PC-9 (cell line): ENCODE results near the gene FAM32A. TPM values are rescaled to one million over a fixed set of nuclear protein-coding genes. Genes with fewer than 3 reads are reported as not detected.

Experiments
- BruUV-seq: library from RNA; stranded (reverse); fragments of 400-500 nt; replicated peaks from 2 replicates; lab custom pipeline; 2021; lab: Mats Ljungman, UMichigan
- CTCF ChIA-PET: fragments of 300-600 bp; sonication (Branson Sonifier 250); formaldehyde crosslinking; loops from one replicate; lab custom pipeline; 2022; ENCODE audit warnings: antibody characterized with exemption; lab: Charles Lee
- POLR2A ChIA-PET: fragments of 300-600 bp; sonication (Branson Sonifier 250); formaldehyde crosslinking; loops from one replicate; lab custom pipeline; 2022; ENCODE audit warnings: antibody characterized with exemption; ENCODE audit not compliant: unreplicated experiment; lab: Charles Lee
- DNase-seq, 2 experiments: peaks; one replicate each; pipeline versions ENCODE4 v3.0.0 to v3.0.0-alpha.2; 2015 to 2022; ENCODE audit warnings: mixed read lengths in 1 of 2
- H2AFZ ChIP-seq: fragments of 200-600 bp; sonication (generic); 2 replicates; pipeline ENCODE4 v1.8.1; 2017; ENCODE audit warnings: antibody characterized with exemption
- H3F3A ChIP-seq: fragments of 200-600 bp; sonication (generic); 2 replicates; pipeline ENCODE4 v1.8.1; 2017; ENCODE audit warnings: antibody characterized with exemption, mild to moderate bottlenecking, low read depth; ENCODE audit not compliant: insufficient read depth
- H3K27ac ChIP-seq: fragments of 200-600 bp; sonication (generic); 2 replicates; pipeline ENCODE4 v1.6.1; 2016; ENCODE audit warnings: mixed run types
- H3K27me3 ChIP-seq: fragments of 200-600 bp; sonication (generic); 2 replicates; pipeline ENCODE4 v1.6.1; 2016; ENCODE audit warnings: low read depth, mixed run types; ENCODE audit not compliant: insufficient read depth
- H3K36me3 ChIP-seq: fragments of 200-600 bp; sonication (generic); 2 replicates; pipeline ENCODE4 v1.6.1; 2016; ENCODE audit warnings: low read depth, mixed run types
- H3K4me1 ChIP-seq: fragments of 200-600 bp; sonication (generic); replicated peaks from 2 replicates; pipeline ENCODE4 v1.6.1; 2016; ENCODE audit warnings: mixed run types; ENCODE audit not compliant: insufficient read depth
- H3K4me2 ChIP-seq: fragments of 200-600 bp; sonication (generic); 2 replicates; pipeline ENCODE4 v1.6.1; 2017; ENCODE audit warnings: mixed run types
- H3K4me3 ChIP-seq: fragments of 200-600 bp; sonication (generic); 2 replicates; pipeline ENCODE4 v1.6.1; 2016; ENCODE audit warnings: mixed run types
- H3K79me2 ChIP-seq: fragments of 200-600 bp; sonication (generic); 2 replicates; pipeline ENCODE4 v1.6.1; 2017; ENCODE audit warnings: low read depth, mixed run types
- H3K9me2 ChIP-seq: fragments of 200-600 bp; sonication (generic); 2 replicates; pipeline ENCODE4 v1.8.1; 2017; ENCODE audit warnings: mild to moderate bottlenecking; ENCODE audit not compliant: insufficient read depth
- H3K9me3 ChIP-seq: fragments of 200-600 bp; sonication (generic); 2 replicates; pipeline ENCODE4 v1.8.1; 2016; ENCODE audit warnings: low read depth; ENCODE audit not compliant: insufficient read depth
- H4K20me1 ChIP-seq: fragments of 200-600 bp; sonication (generic); 2 replicates; pipeline ENCODE4 v1.8.1; 2017; ENCODE audit not compliant: insufficient read depth
- EZH2 ChIP-seq: fragments of 200-600 bp; sonication (generic); IDR thresholded peaks from 2 replicates; pipeline ENCODE4 v1.8.0; 2017; ENCODE audit warnings: antibody characterized with exemption, low read depth
- intact Hi-C: fragments of 100-400 bp; cut with micrococcal nuclease; formaldehyde crosslinking; loops from one replicate; pipeline ENCODE4 v1.10.0; 2022; ENCODE audit not compliant: unreplicated experiment
- total RNA-seq: library from RNA; stranded (reverse); gene quantifications from 2 replicates; pipeline ENCODE4 v1.2.3, GENCODE V29; 2021
- TF ChIP-seq, protein P1 (sequence below): fragments of 200-600 bp; sonication (generic); conservative IDR thresholded peaks from 2 replicates; pipeline ENCODE4 v1.6.1; 2017; ENCODE audit warnings: mixed run types, antibody characterized with exemption, mild to moderate bottlenecking, moderate library complexity

Gene FAM32A
- total RNA-seq, 1 experiment from 2014 or later, result 66.5 TPM

DNA sequence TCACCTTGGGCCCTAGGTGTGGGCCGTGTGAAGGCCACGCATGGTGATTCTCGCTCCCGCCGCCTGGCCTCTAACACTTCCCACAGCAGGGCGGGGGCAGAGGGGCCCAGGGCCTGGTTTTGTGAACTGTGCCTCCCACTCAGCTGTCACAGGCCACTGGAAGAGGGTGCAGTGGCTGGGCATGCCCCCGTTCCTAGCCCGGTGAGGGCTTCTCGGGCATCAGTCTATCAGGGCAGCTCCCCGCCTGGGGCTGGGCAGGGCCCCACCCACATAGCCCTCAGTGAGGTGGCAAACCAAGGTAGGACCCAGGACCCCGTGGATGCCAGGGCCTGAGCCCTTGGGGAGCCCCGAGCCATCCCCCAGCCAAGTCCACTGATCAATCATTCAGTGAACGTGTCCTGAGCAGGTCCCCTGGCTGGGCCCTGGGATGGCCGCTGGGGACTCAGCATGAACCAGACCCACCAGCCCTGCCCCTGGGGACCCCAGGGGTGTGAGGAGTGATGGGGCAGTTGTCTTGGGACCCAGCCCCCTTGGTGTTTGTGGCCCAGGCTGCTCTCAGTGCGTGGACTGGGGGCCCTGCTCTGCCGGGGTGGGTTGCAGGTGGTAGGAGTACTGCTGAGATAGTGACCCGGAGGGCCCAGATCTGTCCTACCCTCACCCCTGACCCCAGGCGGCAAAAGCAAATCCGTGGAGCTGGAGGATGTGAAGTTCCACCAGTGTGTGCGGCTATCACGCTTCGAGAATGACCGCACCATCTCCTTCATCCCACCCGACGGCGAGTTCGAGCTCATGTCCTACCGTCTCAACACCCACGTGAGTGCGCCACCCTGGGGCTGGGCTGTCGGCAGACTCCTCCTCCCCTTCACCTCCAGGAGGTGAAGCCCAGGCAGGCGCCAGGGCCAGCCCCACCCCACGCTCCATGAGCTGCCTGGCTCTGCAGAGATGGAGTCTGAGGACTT is 41.9 kb downstream of the FAM32A start:
- Histone ChIP-seq H3K9me3 (no peaks in the 10 kb centered on the region), H3K27ac (no peak overlapping the region), H3F3A (no peaks in the 10 kb centered on the region), H3K4me2 (no peak overlapping the region), H3K36me3 (peaks cover 9% of the 10 kb centered on the region; the same call in 1 of the 2 replicates), H3K4me3 (no peak overlapping the region), H3K27me3 (no peaks in the 10 kb centered on the region), H3K79me2 (no peaks in the 10 kb centered on the region), H2AFZ (no peak overlapping the region), H4K20me1 (no peaks in the 10 kb centered on the region), H3K9me2 (no peaks in the 10 kb centered on the region), H3K4me1 (no peaks in the 10 kb centered on the region)
- TF ChIP-seq EZH2, result no peak
- TF ChIP-seq, protein P1, sequence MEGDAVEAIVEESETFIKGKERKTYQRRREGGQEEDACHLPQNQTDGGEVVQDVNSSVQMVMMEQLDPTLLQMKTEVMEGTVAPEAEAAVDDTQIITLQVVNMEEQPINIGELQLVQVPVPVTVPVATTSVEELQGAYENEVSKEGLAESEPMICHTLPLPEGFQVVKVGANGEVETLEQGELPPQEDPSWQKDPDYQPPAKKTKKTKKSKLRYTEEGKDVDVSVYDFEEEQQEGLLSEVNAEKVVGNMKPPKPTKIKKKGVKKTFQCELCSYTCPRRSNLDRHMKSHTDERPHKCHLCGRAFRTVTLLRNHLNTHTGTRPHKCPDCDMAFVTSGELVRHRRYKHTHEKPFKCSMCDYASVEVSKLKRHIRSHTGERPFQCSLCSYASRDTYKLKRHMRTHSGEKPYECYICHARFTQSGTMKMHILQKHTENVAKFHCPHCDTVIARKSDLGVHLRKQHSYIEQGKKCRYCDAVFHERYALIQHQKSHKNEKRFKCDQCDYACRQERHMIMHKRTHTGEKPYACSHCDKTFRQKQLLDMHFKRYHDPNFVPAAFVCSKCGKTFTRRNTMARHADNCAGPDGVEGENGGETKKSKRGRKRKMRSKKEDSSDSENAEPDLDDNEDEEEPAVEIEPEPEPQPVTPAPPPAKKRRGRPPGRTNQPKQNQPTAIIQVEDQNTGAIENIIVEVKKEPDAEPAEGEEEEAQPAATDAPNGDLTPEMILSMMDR, result no peak
- no TSS peak for BruUV-seq
- intact Hi-C loops, result no loop called here
- ChIA-PET POLR2A (no interaction called here), CTCF (no interaction called here)
- DNase-seq, result no peak

DNA sequence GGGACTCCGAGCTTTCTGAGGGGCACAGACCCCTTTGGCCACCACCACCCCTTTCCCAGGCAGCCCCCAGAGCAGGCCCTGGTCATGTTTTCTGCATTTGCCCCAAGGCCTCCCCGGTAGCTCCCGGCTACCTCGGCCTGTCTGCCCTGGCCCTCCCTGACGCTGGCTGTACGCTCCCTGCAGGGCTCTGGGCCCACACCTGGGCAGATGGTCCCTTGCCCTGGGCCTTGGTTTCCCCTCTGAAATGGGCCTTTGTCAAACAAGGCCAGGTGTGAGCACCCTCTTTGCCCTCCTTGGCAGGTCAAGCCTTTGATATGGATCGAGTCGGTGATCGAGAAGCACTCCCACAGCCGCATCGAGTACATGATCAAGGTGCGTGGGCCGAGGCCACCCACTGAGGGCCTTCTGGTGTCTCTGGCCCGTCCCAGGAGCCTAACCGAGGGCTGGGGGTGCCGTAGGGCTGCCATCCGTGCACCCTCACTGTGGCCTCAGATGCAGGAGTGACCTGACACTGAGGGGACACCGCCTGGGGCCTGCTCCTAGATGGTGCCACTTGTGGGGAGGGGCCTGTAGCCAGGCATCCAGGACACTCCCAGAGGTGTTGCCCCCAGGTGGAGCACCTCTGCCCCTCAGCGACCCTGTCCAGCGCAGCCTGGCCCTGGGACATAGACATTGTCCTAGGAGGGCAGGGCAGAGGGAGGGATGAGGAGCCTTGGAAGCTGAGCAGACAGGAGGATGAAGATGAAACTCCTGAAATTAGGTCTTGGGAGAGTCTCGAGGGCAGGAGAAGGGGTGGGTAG is 42.8 kb downstream of the FAM32A start:
- Histone ChIP-seq H3K4me2 (no peak overlapping the region), H4K20me1 (no peaks in the 10 kb centered on the region), H3K36me3 (peaks cover under 1% of the 10 kb centered on the region; the same call in 1 of the 2 replicates), H3K27ac (no peak overlapping the region), H3K4me3 (no peak overlapping the region), H3K4me1 (no peaks in the 10 kb centered on the region), H3K27me3 (no peaks in the 10 kb centered on the region), H2AFZ (no peak overlapping the region), H3K9me3 (no peaks in the 10 kb centered on the region), H3K79me2 (no peaks in the 10 kb centered on the region), H3K9me2 (no peaks in the 10 kb centered on the region), H3F3A (no peaks in the 10 kb centered on the region)
- intact Hi-C loops, result no loop called here
- DNase-seq, result no peak
- TF ChIP-seq, protein P1, result no peak
- TF ChIP-seq EZH2, result no peak
- CTCF ChIA-PET, result no interaction called here
- BruUV-seq, result no TSS peak
- POLR2A ChIA-PET, result no interaction called here

DNA sequence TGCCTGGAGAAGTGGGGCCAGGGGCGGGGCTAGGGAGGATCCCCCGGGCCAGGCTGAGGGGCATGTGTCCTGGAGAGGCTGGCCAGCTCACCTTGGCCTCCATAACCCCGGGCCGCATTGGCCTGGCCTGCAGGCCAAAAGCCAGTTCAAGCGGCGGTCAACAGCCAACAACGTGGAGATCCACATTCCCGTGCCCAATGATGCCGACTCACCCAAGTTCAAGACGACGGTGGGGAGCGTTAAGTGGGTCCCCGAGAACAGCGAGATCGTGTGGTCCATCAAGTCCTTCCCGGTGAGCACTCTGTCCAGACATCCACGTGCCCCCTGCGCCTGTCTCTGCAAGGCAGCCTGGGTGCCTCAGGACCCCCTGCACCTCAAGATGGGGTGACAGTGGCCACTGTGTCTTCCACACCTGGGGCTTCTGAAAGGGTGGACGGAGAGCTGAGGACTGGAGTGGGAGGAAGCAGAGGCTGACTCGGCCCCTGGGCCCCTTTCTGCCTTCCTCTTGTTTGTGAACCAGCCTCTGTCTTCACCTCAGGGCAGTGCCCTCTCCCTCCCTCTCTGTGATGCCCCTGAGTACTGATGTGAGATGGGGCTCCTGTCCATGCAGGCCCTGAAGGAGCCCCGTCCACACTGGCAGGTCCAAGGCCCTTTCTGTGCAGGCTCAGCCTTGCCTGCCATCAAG is 43.6 kb downstream of the FAM32A start:
- Histone ChIP-seq H3K27me3 (no peaks in the 10 kb centered on the region), H3K9me3 (no peaks in the 10 kb centered on the region), H2AFZ (no peak overlapping the region), H3K4me3 (no peak overlapping the region), H3F3A (no peaks in the 10 kb centered on the region), H3K9me2 (no peaks in the 10 kb centered on the region), H3K79me2 (no peaks in the 10 kb centered on the region), H4K20me1 (no peaks in the 10 kb centered on the region), H3K36me3 (no peaks in the 10 kb centered on the region), H3K4me2 (no peak overlapping the region), H3K27ac (no peak overlapping the region), H3K4me1 (no peaks in the 10 kb centered on the region)
- ChIA-PET CTCF (no interaction called here), POLR2A (no interaction called here)
- no peak for TF ChIP-seq EZH2
- no TSS peak for BruUV-seq
- intact Hi-C loops, result no loop called here
- no peak for DNase-seq
